Loucy (cell line): ENCODE data around the gene KRTAP10-2.

Experiments
- H2AFZ ChIP-seq: fragments of 200-600 bp; sonication (generic); 2 replicates; pipeline ENCODE4 v1.6.0; 2016; ENCODE audit warnings: antibody characterized with exemption, mild to moderate bottlenecking, low read length, moderate library complexity
- H3F3A ChIP-seq: fragments of 200-600 bp; 2 replicates; pipeline ENCODE4 v1.6.0; 2016; ENCODE audit warnings: antibody characterized with exemption, low read depth, mild to moderate bottlenecking
- H3K27me3 ChIP-seq: fragments of 200-600 bp; sonication (generic); 2 replicates; pipeline ENCODE4 v1.6.1; 2014; ENCODE audit warnings: low read length, mild to moderate bottlenecking; ENCODE audit not compliant: insufficient read depth, poor library complexity, severe bottlenecking
- H3K36me3 ChIP-seq: fragments of 200-600 bp; sonication (generic); 2 replicates; pipeline ENCODE4 v1.6.1; 2016; ENCODE audit warnings: low read length; ENCODE audit not compliant: insufficient read depth
- H3K4me1 ChIP-seq: fragments of 200-600 bp; sonication (generic); 2 replicates; pipeline ENCODE4 v1.5.1; 2014; ENCODE audit warnings: low read length, mild to moderate bottlenecking; ENCODE audit not compliant: insufficient read depth, poor library complexity, severe bottlenecking
- H3K4me2 ChIP-seq: fragments of 200-600 bp; sonication (generic); 2 replicates; pipeline ENCODE4 v1.6.0; 2014; ENCODE audit warnings: antibody characterized with exemption, low read length, low read depth, mild to moderate bottlenecking; ENCODE audit not compliant: poor library complexity, severe bottlenecking
- H3K4me3 ChIP-seq: fragments of 200-600 bp; sonication (generic); 2 replicates; pipeline ENCODE4 v1.5.1; 2014; ENCODE audit warnings: low read length, mild to moderate bottlenecking, mixed read lengths; ENCODE audit not compliant: poor library complexity, severe bottlenecking
- H3K79me2 ChIP-seq: fragments of 200-600 bp; sonication (generic); 2 replicates; pipeline ENCODE4 v1.6.1; 2014; ENCODE audit warnings: low read length; ENCODE audit not compliant: insufficient read depth
- H3K9ac ChIP-seq: fragments of 200-600 bp; sonication (generic); 2 replicates; pipeline ENCODE4 v1.6.0; 2014; ENCODE audit warnings: mild to moderate bottlenecking, low read depth, low read length, moderate library complexity; ENCODE audit not compliant: poor library complexity, severe bottlenecking
- H3K9me2 ChIP-seq: fragments of 200-600 bp; sonication (generic); replicated peaks from 2 replicates; pipeline ENCODE4 v1.6.1; 2016; ENCODE audit warnings: low read depth, low read length, mixed read lengths
- H3K9me3 ChIP-seq: fragments of 200-600 bp; sonication (generic); 2 replicates; pipeline ENCODE4 v1.6.1; 2014; ENCODE audit warnings: mild to moderate bottlenecking, antibody characterized with exemption, low read length, low read depth; ENCODE audit not compliant: insufficient read depth
- H4K20me1 ChIP-seq: fragments of 200-600 bp; sonication (generic); 2 replicates; pipeline ENCODE4 v1.6.0; 2014; ENCODE audit warnings: antibody characterized with exemption, low read length, mild to moderate bottlenecking; ENCODE audit not compliant: insufficient read depth, poor library complexity, severe bottlenecking
- EZH2phosphoT487 ChIP-seq: fragments of 200-600 bp; IDR thresholded peaks from 2 replicates; pipeline ENCODE4 v1.6.1; 2018; ENCODE audit warnings: antibody characterized with exemption, mild to moderate bottlenecking, moderate library complexity, borderline replicate concordance
- TF ChIP-seq, protein P1 (sequence below): fragments of 200-600 bp; sonication (generic); conservative IDR thresholded peaks from 2 replicates; pipeline ENCODE4 v1.5.1; 2014; ENCODE audit warnings: mild to moderate bottlenecking, antibody characterized with exemption, low read length

Gene KRTAP10-2

DNA sequence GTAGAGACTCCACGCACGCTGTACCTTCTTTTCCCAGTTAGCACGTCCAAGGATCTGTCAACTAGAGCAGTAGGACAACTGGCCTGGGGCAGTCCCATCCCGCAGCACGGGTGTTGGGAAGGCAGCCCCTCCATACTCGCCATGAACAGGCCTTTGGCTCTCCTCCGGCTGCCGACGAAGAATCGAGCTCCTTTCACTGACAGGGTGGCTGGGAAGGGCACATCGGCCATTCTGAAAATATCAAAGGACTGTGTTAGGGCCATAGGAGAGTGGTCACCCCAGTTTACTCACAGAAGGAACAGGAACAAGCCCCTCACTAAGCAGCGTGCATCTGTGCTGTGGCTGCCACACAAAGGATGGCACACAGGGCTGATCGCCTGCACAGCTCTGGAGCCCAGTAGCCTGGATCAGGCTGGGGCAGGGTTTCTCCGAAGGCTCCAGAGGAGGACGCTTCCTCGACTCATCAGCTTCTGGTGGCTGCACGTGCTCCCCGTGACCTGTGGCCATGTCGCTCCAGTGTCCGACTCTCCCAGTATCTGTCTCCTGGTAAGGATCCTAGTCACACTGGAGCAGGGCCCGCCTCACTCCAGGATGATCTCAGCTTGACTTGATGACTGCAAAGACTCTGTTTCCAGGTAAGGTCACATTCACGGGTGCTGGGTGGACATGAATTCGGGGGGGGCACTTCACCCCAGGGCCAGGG, 20.3 kb downstream of the KRTAP10-2 start:
- no peaks in the 10 kb centered on the region for H3K4me1 ChIP-seq
- H3K9me2 ChIP-seq = no peaks in the 10 kb centered on the region
- H3F3A ChIP-seq = no peaks in the 10 kb centered on the region
- TF ChIP-seq, protein P1, sequence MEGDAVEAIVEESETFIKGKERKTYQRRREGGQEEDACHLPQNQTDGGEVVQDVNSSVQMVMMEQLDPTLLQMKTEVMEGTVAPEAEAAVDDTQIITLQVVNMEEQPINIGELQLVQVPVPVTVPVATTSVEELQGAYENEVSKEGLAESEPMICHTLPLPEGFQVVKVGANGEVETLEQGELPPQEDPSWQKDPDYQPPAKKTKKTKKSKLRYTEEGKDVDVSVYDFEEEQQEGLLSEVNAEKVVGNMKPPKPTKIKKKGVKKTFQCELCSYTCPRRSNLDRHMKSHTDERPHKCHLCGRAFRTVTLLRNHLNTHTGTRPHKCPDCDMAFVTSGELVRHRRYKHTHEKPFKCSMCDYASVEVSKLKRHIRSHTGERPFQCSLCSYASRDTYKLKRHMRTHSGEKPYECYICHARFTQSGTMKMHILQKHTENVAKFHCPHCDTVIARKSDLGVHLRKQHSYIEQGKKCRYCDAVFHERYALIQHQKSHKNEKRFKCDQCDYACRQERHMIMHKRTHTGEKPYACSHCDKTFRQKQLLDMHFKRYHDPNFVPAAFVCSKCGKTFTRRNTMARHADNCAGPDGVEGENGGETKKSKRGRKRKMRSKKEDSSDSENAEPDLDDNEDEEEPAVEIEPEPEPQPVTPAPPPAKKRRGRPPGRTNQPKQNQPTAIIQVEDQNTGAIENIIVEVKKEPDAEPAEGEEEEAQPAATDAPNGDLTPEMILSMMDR = no peak
- no peak for TF ChIP-seq EZH2phosphoT487
- no peaks in the 10 kb centered on the region for H3K27me3 ChIP-seq
- no peak overlapping the region for H3K4me2 ChIP-seq
- no peaks in the 10 kb centered on the region; the same call in 1 of the 2 replicates for H3K9me3 ChIP-seq
- H4K20me1 ChIP-seq = no peaks in the 10 kb centered on the region
- H3K9ac ChIP-seq = no peak overlapping the region
- H3K4me3 ChIP-seq = no peak overlapping the region
- no peak overlapping the region for H2AFZ ChIP-seq
- no peaks in the 10 kb centered on the region for H3K36me3 ChIP-seq
- H3K79me2 ChIP-seq = no peaks in the 10 kb centered on the region

DNA sequence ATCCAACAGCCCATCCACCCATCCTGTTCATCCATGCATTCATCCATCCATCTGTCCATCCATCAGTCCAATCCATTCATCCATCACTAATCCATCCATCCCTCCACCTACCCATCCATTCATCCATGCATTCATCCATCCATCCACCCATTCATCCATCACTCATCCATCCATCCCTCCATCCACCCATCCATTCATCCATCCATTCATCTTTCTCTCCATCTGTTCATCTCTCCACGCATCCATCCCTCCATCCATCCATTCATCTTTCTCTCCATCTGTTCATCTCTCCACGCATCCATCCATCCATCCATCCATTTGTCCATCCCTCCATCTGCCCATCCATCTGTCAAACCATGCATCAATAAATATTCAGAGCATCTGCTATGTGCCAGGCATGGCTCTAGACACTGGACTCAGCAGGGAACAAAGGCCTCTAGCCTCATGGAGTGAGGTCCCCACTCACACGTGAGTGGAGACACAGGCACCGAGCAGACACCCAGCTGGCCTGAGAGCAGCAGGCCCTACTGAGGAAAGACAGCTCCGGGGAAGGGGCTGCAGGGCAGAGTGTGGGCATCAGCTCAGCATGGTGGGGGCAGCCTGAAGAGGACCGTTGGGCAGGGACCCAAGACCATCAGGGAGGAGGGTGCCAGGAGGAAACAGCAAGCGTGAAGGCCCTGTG, 20.9 kb downstream of the KRTAP10-2 start:
- no peak overlapping the region for H2AFZ ChIP-seq
- no peak overlapping the region for H3K4me2 ChIP-seq
- H4K20me1 ChIP-seq = no peaks in the 10 kb centered on the region
- H3K27me3 ChIP-seq = no peaks in the 10 kb centered on the region
- H3K9me3 ChIP-seq = peaks cover 3% of the 10 kb centered on the region; the same call in 1 of the 2 replicates
- TF ChIP-seq, protein P1 = no peak
- TF ChIP-seq EZH2phosphoT487 = no peak
- H3K9ac ChIP-seq = no peak overlapping the region
- H3F3A ChIP-seq = no peaks in the 10 kb centered on the region
- H3K4me3 ChIP-seq = no peak overlapping the region
- H3K79me2 ChIP-seq = no peaks in the 10 kb centered on the region
- H3K4me1 ChIP-seq = no peaks in the 10 kb centered on the region
- H3K9me2 ChIP-seq = no peaks in the 10 kb centered on the region
- no peaks in the 10 kb centered on the region for H3K36me3 ChIP-seq

DNA sequence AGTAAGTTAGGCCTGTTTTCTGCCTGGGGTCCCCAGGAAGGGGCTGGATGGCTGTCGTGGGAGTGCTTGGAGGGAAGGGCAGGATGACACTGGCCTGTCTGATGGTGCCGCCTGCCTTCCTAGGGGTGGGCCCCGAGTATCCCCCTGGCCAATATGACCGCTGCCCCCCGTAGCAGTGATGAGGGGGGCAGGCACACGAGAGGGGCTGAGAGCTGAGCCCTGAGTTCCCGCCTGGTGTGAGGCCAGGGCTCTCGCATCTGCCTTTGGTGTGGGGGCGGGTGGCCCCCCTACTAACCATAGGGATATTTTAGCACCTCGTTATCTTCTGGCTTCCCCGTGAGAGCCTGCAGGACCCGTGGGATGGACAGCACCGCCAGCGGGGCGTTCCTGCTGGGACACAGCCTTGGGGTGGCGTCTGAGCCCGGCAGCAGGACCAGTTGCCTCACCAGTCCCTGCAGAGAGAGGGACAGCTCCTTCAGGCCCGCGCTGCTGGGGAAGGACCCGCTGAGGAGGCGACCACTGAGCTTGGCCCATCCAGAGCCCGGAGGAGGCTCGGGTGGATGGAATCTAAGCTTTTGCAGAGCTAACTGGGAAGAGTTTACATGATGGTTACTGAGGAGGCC, 21.7 kb downstream of the KRTAP10-2 start:
- Histone ChIP-seq H3K4me1 (no peaks in the 10 kb centered on the region), H3K4me2 (no peak overlapping the region), H3K4me3 (no peak overlapping the region), H3K9me2 (no peaks in the 10 kb centered on the region), H4K20me1 (no peaks in the 10 kb centered on the region), H3K9me3 (peaks cover 3% of the 10 kb centered on the region; the same call in 1 of the 2 replicates), H3K36me3 (no peaks in the 10 kb centered on the region), H3K9ac (no peak overlapping the region), H2AFZ (no peak overlapping the region), H3F3A (no peaks in the 10 kb centered on the region), H3K27me3 (no peaks in the 10 kb centered on the region), H3K79me2 (no peaks in the 10 kb centered on the region)
- TF ChIP-seq, protein P1 = no peak
- no peak for TF ChIP-seq EZH2phosphoT487
